GM12872 (cell line): ENCODE data around the gene SSU72.

Source experiments
- CTCF ChIP-seq: IDR thresholded peaks from 3 replicates; pipeline ENCODE4 v1.5.1; 2011; ENCODE audit warnings: low read depth, mild to moderate bottlenecking, low read length, moderate library complexity; ENCODE audit not compliant: insufficient read depth

Gene SSU72

DNA sequence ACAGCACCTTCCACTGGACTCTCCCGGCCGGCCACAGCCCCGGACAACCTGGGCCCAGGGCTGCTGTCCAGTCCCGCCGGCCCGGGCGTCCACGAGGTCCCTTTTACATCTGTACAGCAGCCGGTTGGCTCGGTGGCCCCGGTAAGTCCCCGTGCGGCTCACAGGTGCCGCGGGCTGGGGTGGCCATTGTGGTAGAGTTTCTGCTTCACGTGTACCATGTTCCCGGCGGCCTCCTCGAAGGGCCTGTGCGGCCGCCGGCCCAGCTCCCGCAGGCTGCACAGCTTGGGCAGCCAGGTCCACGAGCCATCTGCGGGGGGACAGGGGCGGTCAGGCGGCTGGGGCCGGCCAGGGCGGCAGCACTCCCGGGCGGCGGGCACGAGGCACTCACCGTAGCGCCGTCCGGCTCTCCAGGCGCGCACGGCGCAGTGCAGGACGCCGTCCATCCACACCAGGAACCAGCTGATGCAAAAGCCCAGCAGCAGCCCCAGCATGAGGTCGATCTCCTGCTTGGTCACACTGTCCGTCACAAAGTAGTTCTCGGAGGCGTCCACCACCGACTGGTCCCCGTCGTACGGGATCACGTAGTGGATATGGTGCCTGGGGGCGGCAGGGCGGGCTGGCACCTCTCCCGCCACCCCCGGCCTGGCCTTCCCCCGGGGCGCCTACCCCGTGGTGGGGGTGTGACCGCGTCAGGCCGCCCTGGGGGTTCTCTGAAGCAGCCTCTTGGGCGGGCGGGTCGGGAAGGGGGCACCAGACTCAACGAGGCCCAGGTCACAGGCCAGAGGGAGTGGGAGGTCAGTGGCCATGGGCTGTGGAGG, 39.3 kb downstream of the SSU72 start:
- no peak for TF ChIP-seq CTCF

- no peak for TF ChIP-seq CTCF
Measured at GRCh38 chr1:1534401-1535154, 40.1 kb downstream of the SSU72 start.

GRCh38 chr1:1531947-1532346, 42.7 kb downstream of the SSU72 start:
- TF ChIP-seq CTCF: no peak

DNA sequence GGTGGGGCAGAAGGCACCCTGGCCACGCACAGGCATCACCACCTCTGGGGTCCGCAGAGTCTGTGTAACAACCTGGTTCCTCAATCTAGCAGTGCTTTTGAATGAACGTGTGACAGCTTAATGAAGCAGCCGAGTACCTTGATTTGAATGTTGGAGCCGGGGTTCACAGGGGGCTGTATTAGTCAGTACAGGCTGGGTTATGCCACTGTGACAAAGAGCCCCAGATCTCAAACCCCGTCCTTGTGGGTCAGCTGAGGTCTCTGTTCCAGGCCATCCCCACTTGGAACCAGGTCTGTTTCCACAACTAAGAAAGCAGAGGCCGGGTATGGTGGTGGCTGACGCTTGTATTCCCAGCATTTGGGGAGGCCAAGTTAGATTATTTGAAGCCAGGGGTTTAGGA, 44.7 kb downstream of the SSU72 start:
- TF ChIP-seq CTCF: no peak

DNA sequence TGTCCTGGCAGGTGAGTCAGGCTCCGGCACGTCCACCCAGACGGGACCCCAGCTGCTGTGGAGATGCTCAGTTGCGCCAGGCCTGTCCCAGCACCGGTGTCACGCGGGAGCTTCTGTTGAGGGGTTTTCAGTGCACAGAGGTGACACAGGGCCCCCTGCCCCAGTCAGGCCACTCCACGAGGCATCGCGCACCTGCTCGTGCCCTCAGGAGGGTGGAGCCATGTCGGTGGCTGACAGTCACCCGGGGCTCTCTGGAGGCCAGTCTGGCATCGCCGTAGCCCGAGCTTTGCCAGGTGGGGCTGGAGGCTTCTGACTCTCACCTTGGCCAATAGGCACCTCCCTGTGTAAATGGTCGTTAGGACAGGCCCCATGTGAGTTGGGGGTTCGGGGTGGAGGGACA, 45.3 kb downstream of the SSU72 start:
- TF ChIP-seq CTCF: no peak

DNA sequence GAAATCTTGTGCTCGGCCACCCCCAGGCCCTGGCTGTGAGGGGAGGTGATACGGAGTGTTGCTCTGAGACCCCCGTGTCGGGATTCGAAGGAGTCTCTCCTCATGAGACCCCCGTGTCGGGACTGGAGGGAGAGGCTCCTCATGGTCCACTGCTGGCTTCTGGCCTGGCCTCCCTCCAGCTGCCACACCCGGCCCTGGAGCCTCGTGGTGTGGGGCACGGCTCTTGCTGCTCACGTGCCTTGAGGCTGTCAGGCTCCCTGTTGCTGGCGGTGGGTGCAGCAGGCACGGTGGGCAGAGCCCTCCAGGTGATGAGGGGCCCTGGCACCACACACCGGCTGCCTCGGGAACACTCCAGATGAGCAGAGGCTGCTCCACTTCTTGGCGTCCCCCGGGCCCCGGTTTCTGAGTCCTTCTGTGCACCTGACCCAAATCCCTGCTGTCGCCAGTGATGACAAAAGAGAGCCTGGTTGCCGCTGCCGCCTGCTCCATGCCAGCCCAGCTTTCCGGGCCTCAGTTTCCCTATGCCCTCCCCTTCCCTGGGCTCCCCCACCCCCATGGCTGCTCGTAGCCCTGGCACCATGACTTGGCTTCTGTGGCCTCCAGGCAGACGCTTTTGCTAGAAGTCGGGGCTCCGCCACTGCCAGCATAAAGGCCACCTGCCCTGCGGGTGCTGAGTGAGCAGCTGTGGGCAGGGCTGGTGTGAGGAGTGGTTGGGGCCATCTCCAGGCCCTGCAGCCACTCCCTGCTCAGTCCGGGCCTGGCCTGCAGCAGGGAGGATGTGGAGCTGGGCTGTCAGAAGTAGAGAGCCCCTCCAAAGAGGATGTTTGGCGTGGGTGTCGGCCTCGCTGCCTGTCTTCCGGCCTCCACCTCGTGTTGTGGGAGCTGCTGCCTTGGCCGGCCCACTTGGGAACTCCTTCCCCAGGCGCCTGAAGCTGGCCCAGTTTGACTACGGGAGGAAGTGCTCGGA, 46.1 kb downstream of the SSU72 start:
- no peak for TF ChIP-seq CTCF

DNA sequence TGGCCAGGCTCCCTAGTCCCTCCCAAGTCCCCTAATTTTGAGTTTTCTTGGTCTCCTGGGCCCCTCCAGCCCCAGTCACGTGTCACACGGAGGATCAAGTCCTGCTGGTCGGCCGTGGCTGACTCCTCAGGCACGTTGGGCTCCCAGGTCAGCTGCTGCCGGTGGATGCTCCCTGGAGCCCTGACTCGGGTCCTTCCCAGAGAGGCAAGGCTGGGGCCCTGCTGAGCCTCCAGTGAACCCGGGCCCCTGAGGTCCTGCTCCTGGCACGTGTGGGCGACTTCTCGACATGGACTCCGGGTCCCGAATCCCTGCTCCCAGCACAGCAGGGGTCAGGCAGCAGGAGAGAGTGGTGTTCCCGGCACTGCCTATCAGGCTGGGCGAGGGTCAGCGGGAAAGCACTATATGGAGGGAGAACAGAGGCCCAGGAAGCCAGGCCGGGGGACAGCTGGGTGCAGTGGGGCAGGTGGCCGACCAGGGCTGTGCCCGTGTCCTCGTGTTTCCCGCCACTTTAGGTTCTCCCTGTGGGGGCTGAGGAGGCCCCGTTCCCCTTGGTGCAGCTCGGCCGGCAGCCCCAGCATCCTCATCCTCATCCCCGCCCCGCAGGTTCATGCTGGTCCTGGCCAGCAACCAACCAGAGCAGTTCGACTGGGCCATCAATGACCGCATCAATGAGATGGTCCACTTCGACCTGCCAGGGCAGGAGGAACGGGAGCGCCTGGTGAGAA, 47.4 kb downstream of the SSU72 start:
- TF ChIP-seq CTCF: no peak
